AG09319 (cell line): ENCODE results near the gene GPX1.
A peak's percentile ranks its signal among the peaks of the same experiment; 100 is the strongest.
"Not testable (repeated sequence)": the region's sequence is repeated elsewhere in the genome, so short reads cannot be mapped to it uniquely, and the experiment has no call there.

Experiments
- DNase-seq: peaks from one replicate; pipeline ENCODE4 v3.0.0-alpha.2; 2010; ENCODE audit warnings: low read depth; ENCODE audit errors: extremely low read depth
- CTCF ChIP-seq: IDR thresholded peaks from 2 replicates; pipeline ENCODE4 v1.5.1; 2011; ENCODE audit warnings: low read depth, mild to moderate bottlenecking, inconsistent platforms, low read length, moderate library complexity

The GPX1 gene

GRCh38 chr3:49341996-49342395 lies 16.2 kb downstream of the GPX1 start:
- no peak for TF ChIP-seq CTCF
- DNase-seq: no peak

- TF ChIP-seq CTCF: peak; percentile 72
- DNase-seq: peak; percentile 61
Observed at GRCh38 chr3:49339941-49340800, 18.0 kb downstream of the GPX1 start, which contains the start of gene USP4. Gene USP4 (minus strand): TSS chr3:49340053. CDS start chr3:49340024, 29 bp downstream.

- DNase-seq: no peak
Observed at GRCh38 chr3:49339581-49339940, 18.6 kb downstream of the GPX1 start.

GRCh38 chr3:49333916-49334633 lies 24.1 kb downstream of the GPX1 start:
- no peak for DNase-seq

More at GRCh38 chr3:49339581-49339940, 18.6 kb downstream of the GPX1 start:
- TF ChIP-seq CTCF: no peak

GRCh38 chr3:49333091-49333490 lies 25.1 kb downstream of the GPX1 start:
- DNase-seq: no peak
- TF ChIP-seq CTCF: no peak

More at GRCh38 chr3:49333916-49334633, 24.1 kb downstream of the GPX1 start:
- TF ChIP-seq CTCF: no peak

- no peak for TF ChIP-seq CTCF
- DNase-seq: no peak
Observed at GRCh38 chr3:49329186-49329585, 29.0 kb downstream of the GPX1 start.

- DNase-seq: not testable (repeated sequence)
Observed at GRCh38 chr3:49328350-49328749, 29.8 kb downstream of the GPX1 start.
